ENCODE measurements around the gene RIPK3. TPM values are rescaled to one million over a fixed set of nuclear protein-coding genes. Genes with fewer than 3 reads are reported as not detected.

Gene RIPK3
- total and polyA plus RNA-seq, 4 donors: 1.0 to 2.9 (median 1.9) TPM

- H3K27ac ChIP-seq (ENCODE audit: low read depth in 1 of 2, low read length in 2 of 2): no peak overlapping the region
- no peak for TF ChIP-seq NR2F2 (IDR thresholded peaks at IDR 0.05)
- TF ChIP-seq, protein P1, sequence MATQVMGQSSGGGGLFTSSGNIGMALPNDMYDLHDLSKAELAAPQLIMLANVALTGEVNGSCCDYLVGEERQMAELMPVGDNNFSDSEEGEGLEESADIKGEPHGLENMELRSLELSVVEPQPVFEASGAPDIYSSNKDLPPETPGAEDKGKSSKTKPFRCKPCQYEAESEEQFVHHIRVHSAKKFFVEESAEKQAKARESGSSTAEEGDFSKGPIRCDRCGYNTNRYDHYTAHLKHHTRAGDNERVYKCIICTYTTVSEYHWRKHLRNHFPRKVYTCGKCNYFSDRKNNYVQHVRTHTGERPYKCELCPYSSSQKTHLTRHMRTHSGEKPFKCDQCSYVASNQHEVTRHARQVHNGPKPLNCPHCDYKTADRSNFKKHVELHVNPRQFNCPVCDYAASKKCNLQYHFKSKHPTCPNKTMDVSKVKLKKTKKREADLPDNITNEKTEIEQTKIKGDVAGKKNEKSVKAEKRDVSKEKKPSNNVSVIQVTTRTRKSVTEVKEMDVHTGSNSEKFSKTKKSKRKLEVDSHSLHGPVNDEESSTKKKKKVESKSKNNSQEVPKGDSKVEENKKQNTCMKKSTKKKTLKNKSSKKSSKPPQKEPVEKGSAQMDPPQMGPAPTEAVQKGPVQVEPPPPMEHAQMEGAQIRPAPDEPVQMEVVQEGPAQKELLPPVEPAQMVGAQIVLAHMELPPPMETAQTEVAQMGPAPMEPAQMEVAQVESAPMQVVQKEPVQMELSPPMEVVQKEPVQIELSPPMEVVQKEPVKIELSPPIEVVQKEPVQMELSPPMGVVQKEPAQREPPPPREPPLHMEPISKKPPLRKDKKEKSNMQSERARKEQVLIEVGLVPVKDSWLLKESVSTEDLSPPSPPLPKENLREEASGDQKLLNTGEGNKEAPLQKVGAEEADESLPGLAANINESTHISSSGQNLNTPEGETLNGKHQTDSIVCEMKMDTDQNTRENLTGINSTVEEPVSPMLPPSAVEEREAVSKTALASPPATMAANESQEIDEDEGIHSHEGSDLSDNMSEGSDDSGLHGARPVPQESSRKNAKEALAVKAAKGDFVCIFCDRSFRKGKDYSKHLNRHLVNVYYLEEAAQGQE (IDR thresholded peaks at IDR 0.05): no peak
- no peak for TF ChIP-seq RXRA (IDR thresholded peaks at IDR 0.05)
- TF ChIP-seq, protein P2, sequence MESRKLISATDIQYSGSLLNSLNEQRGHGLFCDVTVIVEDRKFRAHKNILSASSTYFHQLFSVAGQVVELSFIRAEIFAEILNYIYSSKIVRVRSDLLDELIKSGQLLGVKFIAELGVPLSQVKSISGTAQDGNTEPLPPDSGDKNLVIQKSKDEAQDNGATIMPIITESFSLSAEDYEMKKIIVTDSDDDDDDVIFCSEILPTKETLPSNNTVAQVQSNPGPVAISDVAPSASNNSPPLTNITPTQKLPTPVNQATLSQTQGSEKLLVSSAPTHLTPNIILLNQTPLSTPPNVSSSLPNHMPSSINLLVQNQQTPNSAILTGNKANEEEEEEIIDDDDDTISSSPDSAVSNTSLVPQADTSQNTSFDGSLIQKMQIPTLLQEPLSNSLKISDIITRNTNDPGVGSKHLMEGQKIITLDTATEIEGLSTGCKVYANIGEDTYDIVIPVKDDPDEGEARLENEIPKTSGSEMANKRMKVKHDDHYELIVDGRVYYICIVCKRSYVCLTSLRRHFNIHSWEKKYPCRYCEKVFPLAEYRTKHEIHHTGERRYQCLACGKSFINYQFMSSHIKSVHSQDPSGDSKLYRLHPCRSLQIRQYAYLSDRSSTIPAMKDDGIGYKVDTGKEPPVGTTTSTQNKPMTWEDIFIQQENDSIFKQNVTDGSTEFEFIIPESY (IDR thresholded peaks at IDR 0.05): no peak
- TF ChIP-seq, protein P3, sequence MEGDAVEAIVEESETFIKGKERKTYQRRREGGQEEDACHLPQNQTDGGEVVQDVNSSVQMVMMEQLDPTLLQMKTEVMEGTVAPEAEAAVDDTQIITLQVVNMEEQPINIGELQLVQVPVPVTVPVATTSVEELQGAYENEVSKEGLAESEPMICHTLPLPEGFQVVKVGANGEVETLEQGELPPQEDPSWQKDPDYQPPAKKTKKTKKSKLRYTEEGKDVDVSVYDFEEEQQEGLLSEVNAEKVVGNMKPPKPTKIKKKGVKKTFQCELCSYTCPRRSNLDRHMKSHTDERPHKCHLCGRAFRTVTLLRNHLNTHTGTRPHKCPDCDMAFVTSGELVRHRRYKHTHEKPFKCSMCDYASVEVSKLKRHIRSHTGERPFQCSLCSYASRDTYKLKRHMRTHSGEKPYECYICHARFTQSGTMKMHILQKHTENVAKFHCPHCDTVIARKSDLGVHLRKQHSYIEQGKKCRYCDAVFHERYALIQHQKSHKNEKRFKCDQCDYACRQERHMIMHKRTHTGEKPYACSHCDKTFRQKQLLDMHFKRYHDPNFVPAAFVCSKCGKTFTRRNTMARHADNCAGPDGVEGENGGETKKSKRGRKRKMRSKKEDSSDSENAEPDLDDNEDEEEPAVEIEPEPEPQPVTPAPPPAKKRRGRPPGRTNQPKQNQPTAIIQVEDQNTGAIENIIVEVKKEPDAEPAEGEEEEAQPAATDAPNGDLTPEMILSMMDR (IDR thresholded peaks at IDR 0.05; ENCODE audit: low read depth, low read length, missing input control): no peak
- TF ChIP-seq MAX (IDR thresholded peaks at IDR 0.05): no peak
- TF ChIP-seq GABPA (IDR thresholded peaks at IDR 0.05 in 1 of 2, conservative IDR thresholded peaks at IDR 0.05 in 1 of 2): no peak
- no peak for TF ChIP-seq ATF3 (IDR thresholded peaks at IDR 0.05)
- TF ChIP-seq JUND (IDR thresholded peaks at IDR 0.05): no peak
- TF ChIP-seq RAD21 (IDR thresholded peaks at IDR 0.05): no peak
- TF ChIP-seq HNF4G (IDR thresholded peaks at IDR 0.05): no peak
- no peak for TF ChIP-seq FOXA2 (IDR thresholded peaks at IDR 0.05)
- no peak for TF ChIP-seq FOXA1 (IDR thresholded peaks at IDR 0.05)
- TF ChIP-seq EGR1 (IDR thresholded peaks at IDR 0.05; ENCODE audit: low read depth in 2 of 2): no peak
- TF ChIP-seq YY1 (IDR thresholded peaks at IDR 0.05): no peak
- TF ChIP-seq HNF4A (conservative IDR thresholded peaks at IDR 0.05): no peak
- no peak for TF ChIP-seq TAF1 (conservative IDR thresholded peaks at IDR 0.05)
- no peaks in the 10 kb centered on the region for H3K27me3 ChIP-seq (ENCODE audit: control insufficient read depth in 4 of 4, insufficient read depth in 4 of 4, low read length in 3 of 4)
- no peaks in the 10 kb centered on the region for H3K9me3 ChIP-seq (ENCODE audit: control insufficient read depth in 4 of 4, low read length in 3 of 4)
- 93% methylated on average over 10 of the region's 10 CpGs for WGBS
- no peak overlapping the region for H3K4me3 ChIP-seq (ENCODE audit: low read depth in 1 of 3, low read length in 3 of 3)
- peaks cover 9 to 46% (median 22%) of the 10 kb centered on the region in 4 donors for H3K4me1 ChIP-seq (ENCODE audit: control insufficient read depth in 4 of 4, insufficient read depth in 4 of 4, low read length in 3 of 4)
- no peaks in the 10 kb centered on the region for H3K36me3 ChIP-seq (ENCODE audit: control insufficient read depth in 4 of 4, insufficient read depth in 3 of 4, low read depth in 1 of 4, low read length in 3 of 4)
- no peak for DNase-seq (ENCODE audit: low spot score)
- H3K9ac ChIP-seq (ENCODE audit: low read depth in 1 of 2, low read length in 2 of 2): no peak overlapping the region
Measured at GRCh38 chr14:24330973-24331674, 8.7 kb downstream of the RIPK3 start.

All from liver (tissue), 9 donors.